Neuronal stem cell (in vitro differentiated cells): Measurements from ENCODE around the gene ARHGAP18.

Experiments
- DNase-seq: peaks from one replicate; pipeline ENCODE4 v3.0.0-alpha.2; 2013; ENCODE audit warnings: low spot score
- H2AFZ ChIP-seq: one replicate; pipeline ENCODE4 v1.6.1; 2013; ENCODE audit warnings: mild to moderate bottlenecking, low read length, inconsistent platforms
- H2AK5ac ChIP-seq: 2 replicates; pipeline ENCODE4 v1.6.1; 2013; ENCODE audit warnings: low read depth, mild to moderate bottlenecking, inconsistent platforms, low read length, moderate library complexity, mixed read lengths
- H2BK120ac ChIP-seq: 2 replicates; pipeline ENCODE4 v1.6.1; 2013; ENCODE audit warnings: low read depth, mild to moderate bottlenecking, inconsistent platforms, low read length, moderate library complexity, mixed read lengths
- H2BK12ac ChIP-seq: one replicate; pipeline ENCODE4 v1.6.1; 2013; ENCODE audit warnings: low read length, inconsistent platforms
- H2BK15ac ChIP-seq: 2 replicates; pipeline ENCODE4 v1.6.1; 2013; ENCODE audit warnings: mild to moderate bottlenecking, low read length, inconsistent platforms, mixed read lengths
- H2BK5ac ChIP-seq: one replicate; pipeline ENCODE4 v1.6.1; 2013; ENCODE audit warnings: inconsistent platforms, mild to moderate bottlenecking, low read length, moderate library complexity
- H3K14ac ChIP-seq: one replicate; pipeline ENCODE4 v1.6.1; 2013; ENCODE audit warnings: low read length, inconsistent platforms
- H3K18ac ChIP-seq: 2 replicates; pipeline ENCODE4 v1.6.1; 2013; ENCODE audit warnings: low read length, inconsistent platforms
- H3K23ac ChIP-seq: 2 replicates; pipeline ENCODE4 v1.6.1; 2013; ENCODE audit warnings: low read depth, mild to moderate bottlenecking, mixed read lengths, low read length, inconsistent platforms; ENCODE audit not compliant: poor library complexity
- H3K27ac ChIP-seq: replicated peaks from 3 replicates; pipeline ENCODE4 v1.5.1; 2013; ENCODE audit warnings: low read length, inconsistent platforms
- H3K27me3 ChIP-seq, 3 experiments: 2 replicates each; pipeline ENCODE4 v1.6.1; 2013; ENCODE audit warnings: low read length in 3 of 3, mild to moderate bottlenecking in 2 of 3, inconsistent platforms in 1 of 3, low read depth in 1 of 3, mixed read lengths in 1 of 3, moderate library complexity in 1 of 3; ENCODE audit not compliant: control insufficient read depth in 3 of 3, insufficient read depth in 3 of 3
- H3K36me3 ChIP-seq, 2 donors: replicated peaks in 1 of 2; 2 replicates each; pipeline ENCODE4 v1.6.1; 2013; ENCODE audit warnings: low read length in 2 of 2; ENCODE audit not compliant: control insufficient read depth in 2 of 2, insufficient read depth in 2 of 2
- H3K4ac ChIP-seq: 2 replicates; pipeline ENCODE4 v1.6.1; 2013; ENCODE audit warnings: inconsistent platforms, mild to moderate bottlenecking, low read length, moderate library complexity
- H3K4me1 ChIP-seq, 2 donors: 1 replicate in 1 of 2; 2 replicates in 1 of 2; pipeline ENCODE4 v1.6.1; 2013; ENCODE audit warnings: low read length in 2 of 2, low read depth in 1 of 2; ENCODE audit not compliant: control insufficient read depth in 2 of 2, insufficient read depth in 1 of 2
- H3K4me2 ChIP-seq: one replicate; pipeline ENCODE4 v1.6.1; 2013; ENCODE audit warnings: mild to moderate bottlenecking, low read length, inconsistent platforms; ENCODE audit not compliant: insufficient read depth, poor library complexity, severe bottlenecking
- H3K4me3 ChIP-seq, 2 donors: 2 replicates each; pipeline ENCODE4 v1.5.1; 2013; ENCODE audit warnings: low read length in 2 of 2, mild to moderate bottlenecking in 2 of 2, inconsistent platforms in 1 of 2, moderate library complexity in 1 of 2
- H3K79me1 ChIP-seq: one replicate; pipeline ENCODE4 v1.6.1; 2013; ENCODE audit warnings: low read depth, mild to moderate bottlenecking, inconsistent platforms, low read length, moderate library complexity
- H3K9ac ChIP-seq: one replicate; pipeline ENCODE4 v1.6.1; 2013; ENCODE audit warnings: mild to moderate bottlenecking, low read depth, low read length, inconsistent platforms; ENCODE audit not compliant: poor library complexity
- H3K9me3 ChIP-seq, 2 donors: replicated peaks in 1 of 2; 2 replicates each; pipeline versions ENCODE3 to v1.6.1; 2013; ENCODE audit warnings: low read length in 2 of 2, mild to moderate bottlenecking in 2 of 2, inconsistent platforms in 1 of 2, low read depth in 1 of 2, mixed read lengths in 1 of 2, moderate library complexity in 1 of 2; ENCODE audit not compliant: control insufficient read depth in 2 of 2, insufficient read depth in 1 of 2
- H4K8ac ChIP-seq: one replicate; pipeline ENCODE4 v1.6.1; 2013; ENCODE audit warnings: low read depth, mild to moderate bottlenecking, inconsistent platforms, low read length, moderate library complexity
- H4K91ac ChIP-seq: one replicate; pipeline ENCODE4 v1.6.1; 2013; ENCODE audit warnings: low read length, low read depth, mild to moderate bottlenecking, inconsistent platforms; ENCODE audit not compliant: poor library complexity
- WGBS, 2 donors: extraction: QIAGEN DNeasy Blood & Tissue Kit; methylation state at CpG; one replicate each; pipeline ENCODE4 v1.1.7; 2013; ENCODE audit warnings: missing lambda C conversion rate in 2 of 2, mixed read lengths in 1 of 2; ENCODE audit not compliant: insufficient read length in 2 of 2, insufficient replicate concordance in 1 of 2; ENCODE audit errors: extremely low coverage in 2 of 2; 5-methylcytosine and 5-hydroxymethylcytosine counted together

ARHGAP18 gene

DNA sequence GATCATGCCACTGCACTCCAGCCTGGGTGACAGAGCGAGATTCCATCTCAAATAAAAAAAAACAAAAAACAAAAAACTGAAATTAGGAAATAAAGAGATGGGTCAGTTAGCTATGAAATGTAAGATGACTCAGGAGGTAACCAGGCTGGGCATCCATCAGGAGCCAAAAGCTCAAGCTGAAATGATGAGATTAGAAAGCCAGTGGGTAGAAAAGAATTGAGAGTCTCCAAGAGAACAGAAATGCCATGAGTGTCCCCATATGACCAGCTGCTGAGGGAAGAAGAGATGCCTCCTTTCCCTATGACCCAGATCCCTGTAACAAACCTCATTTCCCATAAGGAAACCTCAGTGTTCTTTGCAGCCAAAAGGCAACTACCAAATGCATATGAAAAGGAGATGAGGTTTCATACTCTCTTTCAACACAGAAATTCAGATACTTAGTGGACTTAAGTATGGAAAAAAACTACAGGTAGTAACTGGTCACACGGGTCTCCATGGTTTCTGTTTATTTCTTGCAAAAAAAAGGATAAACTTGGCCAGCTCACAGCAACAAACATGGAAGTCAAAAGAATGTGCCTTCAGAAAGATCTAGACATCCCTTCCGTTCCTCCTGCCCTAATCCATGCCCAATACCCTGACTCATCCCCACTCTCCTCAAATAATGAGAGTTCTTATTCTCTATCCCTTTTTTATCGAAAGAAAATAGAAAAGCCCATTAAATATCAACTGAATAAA lies 8.1 kb downstream of the ARHGAP18 start:
- Histone ChIP-seq H3K9ac (no peak overlapping the region), H3K23ac (no peak overlapping the region), H3K9me3 (no peaks in the 10 kb centered on the region), H2BK15ac (no peak overlapping the region), H3K4me1 (no peaks in the 10 kb centered on the region), H3K4me3 (no peak overlapping the region), H3K27ac (no peak overlapping the region), H2BK5ac (no peak overlapping the region), H3K4me2 (no peak overlapping the region), H2AFZ (no peak overlapping the region), H3K36me3 (no peaks in the 10 kb centered on the region), H3K79me1 (no peaks in the 10 kb centered on the region), H3K14ac (no peak overlapping the region), H4K8ac (no peak overlapping the region), H2AK5ac (no peak overlapping the region), H2BK120ac (no peak overlapping the region), H3K27me3 (no peaks in the 10 kb centered on the region), H3K18ac (no peak overlapping the region), H2BK12ac (no peak overlapping the region), H4K91ac (no peak overlapping the region), H3K4ac (no peak overlapping the region)
- no peak for DNase-seq
- WGBS, 2 donors, result no CpG with 5 or more reads among the region's 4 CpGs

DNA sequence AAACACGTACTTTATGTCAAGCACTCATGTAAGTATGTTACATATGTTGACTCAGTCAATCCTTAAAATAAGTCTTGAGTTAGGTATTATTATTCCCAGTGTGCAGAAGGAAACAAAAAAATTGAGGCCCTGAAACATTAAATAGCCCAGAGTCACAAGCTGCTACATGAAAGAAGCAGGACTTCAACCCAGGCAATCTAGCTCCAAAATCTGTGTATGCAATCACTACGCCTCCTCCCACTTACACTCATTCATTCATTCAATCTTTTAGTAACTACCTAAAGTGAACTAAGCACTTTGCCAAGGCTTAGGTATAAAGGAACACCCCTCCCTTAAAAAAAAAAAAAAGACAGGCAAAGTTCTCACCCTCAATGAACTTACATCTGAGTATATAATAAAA lies 9.3 kb downstream of the ARHGAP18 start:
- Histone ChIP-seq H3K18ac (no peak overlapping the region), H3K4me2 (no peak overlapping the region), H3K4me1 (no peaks in the 10 kb centered on the region), H2BK120ac (no peak overlapping the region), H3K14ac (no peak overlapping the region), H3K79me1 (no peaks in the 10 kb centered on the region), H2AK5ac (no peak overlapping the region), H3K4me3 (no peak overlapping the region), H3K27ac (no peak overlapping the region), H3K36me3 (no peaks in the 10 kb centered on the region), H2BK5ac (no peak overlapping the region), H4K91ac (no peak overlapping the region), H2AFZ (no peak overlapping the region), H3K9ac (no peak overlapping the region), H2BK15ac (no peak overlapping the region), H3K27me3 (no peaks in the 10 kb centered on the region), H3K23ac (no peak overlapping the region), H3K4ac (no peak overlapping the region), H4K8ac (no peak overlapping the region), H2BK12ac (no peak overlapping the region), H3K9me3 (no peaks in the 10 kb centered on the region)
- DNase-seq, result no peak
- WGBS, 2 donors, result no CpG with 5 or more reads among the region's 2 CpGs

DNA sequence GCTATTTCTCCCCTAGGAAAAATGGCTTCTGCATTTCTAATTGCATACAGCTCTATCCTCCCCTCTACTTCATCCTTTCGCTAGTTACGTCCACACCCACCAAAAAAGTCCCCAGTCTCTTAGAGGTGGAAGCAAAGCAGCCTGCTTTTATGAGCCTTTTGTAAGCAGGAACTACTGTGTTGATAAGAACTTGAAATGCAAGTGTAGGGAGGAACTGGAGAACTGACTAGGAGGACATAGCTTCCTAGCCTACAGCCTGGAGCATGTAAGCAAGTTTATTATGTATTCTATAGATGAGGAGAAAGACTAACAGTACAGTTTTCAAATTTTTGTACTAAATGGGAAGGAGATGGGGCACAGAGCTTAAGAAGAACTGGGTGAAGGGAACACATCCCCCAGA lies 10.3 kb downstream of the ARHGAP18 start:
- H3K79me1 ChIP-seq, result no peaks in the 10 kb centered on the region
- H4K91ac ChIP-seq, result no peak overlapping the region
- H2AK5ac ChIP-seq, result no peak overlapping the region
- no peak overlapping the region for H3K23ac ChIP-seq
- no peak overlapping the region for H2AFZ ChIP-seq
- H2BK5ac ChIP-seq, result no peak overlapping the region
- no peak overlapping the region for H3K9ac ChIP-seq
- no peak overlapping the region for H3K14ac ChIP-seq
- H3K4me1 ChIP-seq, result no peaks in the 10 kb centered on the region
- H2BK12ac ChIP-seq, result no peak overlapping the region
- H2BK15ac ChIP-seq, result no peak overlapping the region
- no peaks in the 10 kb centered on the region for H3K36me3 ChIP-seq
- H2BK120ac ChIP-seq, result no peak overlapping the region
- H3K4me2 ChIP-seq, result no peak overlapping the region
- H4K8ac ChIP-seq, result no peak overlapping the region
- no peak overlapping the region for H3K4ac ChIP-seq
- H3K27ac ChIP-seq, result no peak overlapping the region
- H3K18ac ChIP-seq, result no peak overlapping the region
- no CpG with 5 or more reads among the region's 2 CpGs for WGBS, 2 donors
- H3K9me3 ChIP-seq, result no peaks in the 10 kb centered on the region
- no peaks in the 10 kb centered on the region for H3K27me3 ChIP-seq
- DNase-seq, result no peak
- H3K4me3 ChIP-seq, result no peak overlapping the region

DNA sequence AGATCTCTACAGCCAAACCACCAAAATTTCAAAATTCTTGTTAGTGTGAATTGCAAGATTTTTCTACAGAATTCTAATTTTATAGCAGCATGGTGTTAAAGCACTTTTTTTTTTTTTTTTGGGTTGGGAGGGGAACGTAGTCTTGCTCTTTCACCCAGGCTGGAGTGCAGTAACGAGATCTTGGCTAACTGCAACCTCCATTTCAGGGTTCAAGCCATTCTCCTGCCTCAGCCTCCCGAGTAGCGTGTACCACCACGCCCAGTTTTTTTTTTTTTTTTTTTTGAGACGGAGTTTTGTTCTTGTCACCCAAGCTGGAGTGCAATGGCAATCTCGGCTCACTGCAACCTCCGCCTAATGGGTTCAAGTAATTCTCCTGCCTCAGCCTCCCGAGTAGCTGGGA lies 11.5 kb downstream of the ARHGAP18 start:
- Histone ChIP-seq H3K4me3 (no peak overlapping the region), H2BK15ac (no peak overlapping the region), H4K8ac (no peak overlapping the region), H2BK12ac (no peak overlapping the region), H3K9ac (no peak overlapping the region), H3K4ac (no peak overlapping the region), H3K18ac (no peak overlapping the region), H3K36me3 (no peaks in the 10 kb centered on the region), H4K91ac (no peak overlapping the region), H2BK120ac (no peak overlapping the region), H3K4me2 (no peak overlapping the region), H3K79me1 (no peaks in the 10 kb centered on the region), H3K23ac (no peak overlapping the region), H3K4me1 (no peaks in the 10 kb centered on the region), H3K14ac (no peak overlapping the region), H3K9me3 (no peaks in the 10 kb centered on the region), H2BK5ac (no peak overlapping the region), H3K27me3 (no peaks in the 10 kb centered on the region), H3K27ac (no peak overlapping the region), H2AFZ (no peak overlapping the region), H2AK5ac (no peak overlapping the region)
- WGBS, 2 donors, result no CpG with 5 or more reads among the region's 9 CpGs
- DNase-seq, result no peak
